Measurements from ENCODE around the gene TRIO.

DNA sequence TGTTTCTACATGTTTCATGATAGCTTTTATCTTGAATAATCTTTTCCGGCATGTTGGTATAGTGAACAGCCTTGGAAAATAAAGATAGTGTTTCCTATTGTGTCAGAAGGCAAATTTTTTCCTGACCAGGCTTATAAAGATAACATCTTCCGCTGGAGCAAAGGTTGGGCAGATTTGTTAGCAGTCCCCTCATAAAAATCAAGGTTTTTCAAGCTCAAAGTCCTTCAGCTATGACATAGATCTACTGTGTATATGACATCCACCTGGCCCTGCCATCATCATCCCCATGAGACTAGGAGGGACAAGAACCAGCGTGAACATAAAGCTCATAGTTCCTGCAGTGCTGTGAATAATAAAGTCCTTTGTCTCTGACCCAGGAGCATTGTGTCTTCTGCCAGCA lies 408.1 kb downstream of the TRIO start:
- TF ChIP-seq EZH2 (IDR thresholded peaks at IDR 0.05) = no peak
- no peak for TF ChIP-seq POLR2AphosphoS5 (IDR thresholded peaks at IDR 0.05; ENCODE audit: borderline replicate concordance, low read depth, low read length)
- TF ChIP-seq FOXP2 (optimal IDR thresholded peaks at IDR 0.05; ENCODE audit: control extremely low read depth, extremely low read length, insufficient read depth) = no peak
